Measurements from ENCODE around the gene KLHL22. TPM values are rescaled to one million over a fixed set of nuclear protein-coding genes. Genes with fewer than 3 reads are reported as not detected.

Gene KLHL22
- total and polyA plus RNA-seq, 2 donors (not counting 3 experiments of a cell fraction or from before 2014, with no cell fraction given) = 24.2 to 33.6 TPM

DNA sequence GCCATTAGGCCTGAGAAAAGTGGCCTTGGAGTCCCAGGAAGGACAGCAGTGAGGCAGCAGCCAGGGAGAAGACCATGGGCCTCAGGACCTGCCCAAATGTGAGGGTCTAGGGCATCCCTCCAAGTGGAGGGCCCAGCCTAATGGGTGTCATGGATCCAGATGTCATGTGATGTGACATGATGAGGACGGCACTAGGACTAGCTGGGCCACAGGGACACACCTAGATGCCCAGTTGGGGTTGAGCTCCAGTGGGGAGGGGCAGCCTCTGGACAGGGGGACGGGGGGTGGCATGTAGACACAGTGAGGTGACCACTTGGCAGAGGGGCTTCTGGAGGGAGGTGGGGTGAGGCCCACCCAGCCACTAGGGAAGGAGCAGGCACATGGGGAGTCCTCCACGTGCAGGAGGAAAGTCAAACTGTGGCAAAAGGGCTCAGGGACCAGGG, 63.3 kb downstream of the KLHL22 start:
- H2AFZ ChIP-seq (ENCODE audit: low read depth, low read length) = no peak overlapping the region
- TF ChIP-seq, protein P1, sequence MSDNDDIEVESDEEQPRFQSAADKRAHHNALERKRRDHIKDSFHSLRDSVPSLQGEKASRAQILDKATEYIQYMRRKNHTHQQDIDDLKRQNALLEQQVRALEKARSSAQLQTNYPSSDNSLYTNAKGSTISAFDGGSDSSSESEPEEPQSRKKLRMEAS (IDR thresholded peaks at IDR 0.05; ENCODE audit: insufficient read depth, insufficient read length) = no peak
- no peak for TF ChIP-seq POLR2AphosphoS5 (IDR thresholded peaks at IDR 0.05; ENCODE audit: insufficient read depth, low read depth, low read length)
- TF ChIP-seq, protein P2, sequence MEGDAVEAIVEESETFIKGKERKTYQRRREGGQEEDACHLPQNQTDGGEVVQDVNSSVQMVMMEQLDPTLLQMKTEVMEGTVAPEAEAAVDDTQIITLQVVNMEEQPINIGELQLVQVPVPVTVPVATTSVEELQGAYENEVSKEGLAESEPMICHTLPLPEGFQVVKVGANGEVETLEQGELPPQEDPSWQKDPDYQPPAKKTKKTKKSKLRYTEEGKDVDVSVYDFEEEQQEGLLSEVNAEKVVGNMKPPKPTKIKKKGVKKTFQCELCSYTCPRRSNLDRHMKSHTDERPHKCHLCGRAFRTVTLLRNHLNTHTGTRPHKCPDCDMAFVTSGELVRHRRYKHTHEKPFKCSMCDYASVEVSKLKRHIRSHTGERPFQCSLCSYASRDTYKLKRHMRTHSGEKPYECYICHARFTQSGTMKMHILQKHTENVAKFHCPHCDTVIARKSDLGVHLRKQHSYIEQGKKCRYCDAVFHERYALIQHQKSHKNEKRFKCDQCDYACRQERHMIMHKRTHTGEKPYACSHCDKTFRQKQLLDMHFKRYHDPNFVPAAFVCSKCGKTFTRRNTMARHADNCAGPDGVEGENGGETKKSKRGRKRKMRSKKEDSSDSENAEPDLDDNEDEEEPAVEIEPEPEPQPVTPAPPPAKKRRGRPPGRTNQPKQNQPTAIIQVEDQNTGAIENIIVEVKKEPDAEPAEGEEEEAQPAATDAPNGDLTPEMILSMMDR (IDR thresholded peaks at IDR 0.05; ENCODE audit: extremely low read depth in 1 of 2, insufficient read depth in 1 of 2, low read depth in 1 of 2, low read length in 2 of 2) = no peak
- no peak for TF ChIP-seq GATA2 (IDR thresholded peaks at IDR 0.05; ENCODE audit: insufficient read depth, insufficient read length, low read depth, low read length)
- TF ChIP-seq POLR2A (IDR thresholded peaks at IDR 0.05; ENCODE audit: low read depth, low read length) = no peak
- TF ChIP-seq MYC (IDR thresholded peaks at IDR 0.05; ENCODE audit: low read depth, low read length) = no peak
- no peak for TF ChIP-seq EZH2 (IDR thresholded peaks at IDR 0.05; ENCODE audit: borderline replicate concordance, low read depth, low read length, severe bottlenecking)
- TF ChIP-seq JUN (IDR thresholded peaks at IDR 0.05; ENCODE audit: borderline replicate concordance, insufficient read depth, insufficient read length, low read depth) = no peak
- TF ChIP-seq FOS (IDR thresholded peaks at IDR 0.05; ENCODE audit: borderline replicate concordance, insufficient read depth, low read length) = no peak
- no peak overlapping the region for H3K27ac ChIP-seq (ENCODE audit: insufficient read depth, low read depth, low read length)
- H3K4me3 ChIP-seq (replicated peaks in 1 of 3; ENCODE audit: insufficient read depth in 1 of 3, low read depth in 1 of 3, low read length in 3 of 3) = no peak overlapping the region
- ChIA-PET POLR2A (interaction anchor here (0.6 kb wide), 1 partner anchor 14 kb away, joined by 8 read pairs; no protein-coding TSS in a partner anchor), CTCF (interaction anchor here (0.9 to 4.8 kb wide), 2 partner anchors 14 to 22 kb away, joined by 3 to 36 read pairs; no protein-coding TSS in a partner anchor)
- no peak overlapping the region for H3K9ac ChIP-seq (replicated peaks; ENCODE audit: extremely low read depth, insufficient read depth, low read length)
- H3K4me2 ChIP-seq (ENCODE audit: insufficient read depth, low read length) = no peak overlapping the region
- H3K4me1 ChIP-seq (ENCODE audit: control insufficient read depth, extremely low read depth, insufficient read depth, low read length) = peaks cover 14% of the 10 kb centered on the region
- H3K36me3 ChIP-seq (ENCODE audit: control insufficient read depth in 2 of 2, extremely low read depth in 1 of 2, insufficient read depth in 2 of 2, low read length in 2 of 2) = peaks cover 4 to 13% of the 10 kb centered on the region in 2 experiments
- H3K27me3 ChIP-seq (ENCODE audit: control insufficient read depth in 2 of 2, insufficient read depth in 2 of 2, low read length in 2 of 2) = no peaks in the 10 kb centered on the region
- DNase-seq (ENCODE audit: low read depth, low spot score) = no peak
- no TSS peak for BruUV-seq (replicated peaks)
- intact Hi-C loops (cut with micrococcal nuclease) = no loop called here
- H3K9me1 ChIP-seq (replicated peaks; ENCODE audit: control insufficient read depth, extremely low read depth, insufficient read depth, low read length) = no peaks in the 10 kb centered on the region
- peaks cover 2% of the 10 kb centered on the region for H4K20me1 ChIP-seq (replicated peaks; ENCODE audit: control insufficient read depth, extremely low read depth, insufficient read depth, low read length)
- H3K79me2 ChIP-seq (ENCODE audit: control insufficient read depth, insufficient read depth, low read length) = peaks cover 14% of the 10 kb centered on the region
- dilution Hi-C loops (cut with MboI; ENCODE audit: extremely low pct_ligation_motif_present, low sequenced_read_pairs) = no loop called here
- no peak for FAIRE-seq
- H3K9me3 ChIP-seq (replicated peaks; ENCODE audit: control insufficient read depth, insufficient read depth, low read length) = no peaks in the 10 kb centered on the region

All from endothelial cell of umbilical vein (primary cell).